GM19193 (cell line): ENCODE measurements around the gene YIPF4.

Experiments used
- POLR2A ChIP-seq: IDR thresholded peaks from 4 replicates; pipeline ENCODE4 v1.6.1; 2011; ENCODE audit not compliant: insufficient read depth, insufficient read length; ENCODE audit errors: extremely low read depth

YIPF4 gene

GRCh38 chr2:32277674-32278477 is at the start of gene YIPF4:
YIPF4 (plus strand) TSS chr2:32277904; CDS start chr2:32278156, 252 bp downstream.
- TF ChIP-seq POLR2A, result peak; percentile 81

- TF ChIP-seq POLR2A, result no peak
Observed at GRCh38 chr2:32228181-32228580, 49.5 kb upstream of the YIPF4 start.

- TF ChIP-seq POLR2A, result no peak
Observed at GRCh38 chr2:32229635-32230034, 48.1 kb upstream of the YIPF4 start.

GRCh38 chr2:32231959-32232358 is 45.7 kb upstream of the YIPF4 start:
- TF ChIP-seq POLR2A, result no peak

GRCh38 chr2:32235315-32235714 is 42.4 kb upstream of the YIPF4 start:
- TF ChIP-seq POLR2A, result no peak

GRCh38 chr2:32237488-32237887 is 40.2 kb upstream of the YIPF4 start:
- no peak for TF ChIP-seq POLR2A

GRCh38 chr2:32237996-32238395 is 39.7 kb upstream of the YIPF4 start:
- TF ChIP-seq POLR2A, result no peak

- TF ChIP-seq POLR2A, result no peak
Observed at GRCh38 chr2:32242331-32242730, 35.4 kb upstream of the YIPF4 start.

- no peak for TF ChIP-seq POLR2A
Observed at GRCh38 chr2:32246911-32247310, 30.8 kb upstream of the YIPF4 start.

GRCh38 chr2:32248299-32248698 is 29.4 kb upstream of the YIPF4 start:
- TF ChIP-seq POLR2A, result no peak

GRCh38 chr2:32249731-32250236 is 27.9 kb upstream of the YIPF4 start:
- TF ChIP-seq POLR2A, result no peak

- TF ChIP-seq POLR2A, result no peak
Observed at GRCh38 chr2:32250290-32250689, 27.4 kb upstream of the YIPF4 start.

GRCh38 chr2:32258242-32258641 is 19.5 kb upstream of the YIPF4 start:
- TF ChIP-seq POLR2A, result no peak

- TF ChIP-seq POLR2A, result no peak
Observed at GRCh38 chr2:32260376-32260775, 17.3 kb upstream of the YIPF4 start.

- no peak for TF ChIP-seq POLR2A
Observed at GRCh38 chr2:32262105-32262504, 15.6 kb upstream of the YIPF4 start.

- no peak for TF ChIP-seq POLR2A
Observed at GRCh38 chr2:32264422-32265105, 13.1 kb upstream of the YIPF4 start, which contains the start of gene NLRC4. NLRC4 (minus strand) TSS chr2:32264886; CDS start chr2:32256775, 8,111 bp downstream.
